GM19467 (cell line): ENCODE data around the gene CHCHD2.
A peak's percentile ranks its signal among the peaks of the same experiment; 100 is the strongest.
"Not testable (repeated sequence)": the region's sequence is repeated elsewhere in the genome, so short reads cannot be mapped to it uniquely, and the experiment has no call there.

Source experiments
- ATAC-seq: cut with Tn5 transposase; IDR thresholded peaks from one replicate; pipeline ENCODE4 v1.9.1; 2021; ENCODE audit warnings: mild to moderate bottlenecking, moderate library complexity; ENCODE audit not compliant: unreplicated experiment

Gene CHCHD2

DNA sequence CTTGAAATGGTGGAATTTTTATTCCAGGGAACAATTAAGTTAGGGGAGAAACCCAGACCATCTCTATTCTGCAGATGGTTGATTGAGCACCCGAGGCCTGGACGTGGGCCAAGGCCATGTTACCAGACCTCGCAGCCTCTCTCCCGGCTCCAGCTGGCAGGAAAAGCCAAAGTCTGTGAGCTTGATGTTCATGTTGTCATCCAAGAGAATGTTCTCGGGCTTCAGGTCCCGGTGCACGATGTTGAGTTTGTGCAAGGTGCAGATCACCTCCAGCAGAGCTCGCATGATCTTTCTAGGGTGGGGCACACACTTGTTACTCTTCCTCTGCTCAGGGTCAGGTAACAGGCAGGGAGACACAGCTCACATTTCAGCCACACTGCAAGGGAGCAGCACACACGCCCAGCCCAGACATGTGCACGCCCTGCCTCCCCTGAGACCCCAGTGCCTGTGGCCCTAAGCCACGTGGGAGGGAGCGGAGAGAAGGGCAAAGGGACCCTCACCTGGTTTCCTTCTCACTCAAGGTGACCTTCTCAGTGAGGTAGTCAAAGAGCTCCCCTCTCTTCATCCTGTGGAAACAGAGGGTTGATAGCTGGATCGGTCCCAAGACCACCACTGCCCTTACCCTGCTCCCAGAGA, 23.0 kb downstream of the CHCHD2 start:
- no peak for ATAC-seq

DNA sequence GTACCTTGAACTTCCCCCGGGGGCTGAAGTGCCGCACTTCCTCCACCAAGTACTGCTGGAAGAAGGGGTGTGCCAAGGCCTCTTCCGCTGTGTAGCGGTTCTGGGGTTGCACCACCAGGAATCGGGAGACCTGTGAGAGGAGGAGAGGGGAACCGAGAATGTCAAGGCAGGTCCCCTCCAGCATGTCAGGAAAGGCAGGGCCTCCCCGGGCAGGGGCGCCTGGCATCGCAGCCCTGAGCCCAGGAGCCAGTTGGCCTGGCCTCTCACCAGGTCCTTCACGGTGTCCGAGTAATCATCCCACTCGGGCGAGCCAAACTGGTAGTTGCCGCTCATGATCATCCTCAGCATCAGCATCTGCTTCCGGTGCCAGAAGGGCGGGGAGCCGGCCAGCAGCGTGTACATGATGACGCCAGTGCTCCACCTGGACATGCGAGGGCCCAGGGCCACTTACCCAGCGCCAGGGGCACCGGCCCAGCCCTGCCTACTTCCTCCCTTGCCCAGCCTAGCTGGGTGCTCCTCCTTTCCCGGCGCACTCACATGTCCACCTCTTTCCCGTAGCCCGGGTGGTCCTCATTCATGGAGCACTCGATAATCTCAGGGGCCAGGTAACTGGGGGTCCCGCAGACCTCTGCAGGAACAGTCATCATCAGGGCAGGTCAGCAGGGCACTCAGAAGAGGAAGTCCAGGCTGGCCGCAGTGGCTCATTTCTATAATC, 24.5 kb downstream of the CHCHD2 start:
- no peak for ATAC-seq

DNA sequence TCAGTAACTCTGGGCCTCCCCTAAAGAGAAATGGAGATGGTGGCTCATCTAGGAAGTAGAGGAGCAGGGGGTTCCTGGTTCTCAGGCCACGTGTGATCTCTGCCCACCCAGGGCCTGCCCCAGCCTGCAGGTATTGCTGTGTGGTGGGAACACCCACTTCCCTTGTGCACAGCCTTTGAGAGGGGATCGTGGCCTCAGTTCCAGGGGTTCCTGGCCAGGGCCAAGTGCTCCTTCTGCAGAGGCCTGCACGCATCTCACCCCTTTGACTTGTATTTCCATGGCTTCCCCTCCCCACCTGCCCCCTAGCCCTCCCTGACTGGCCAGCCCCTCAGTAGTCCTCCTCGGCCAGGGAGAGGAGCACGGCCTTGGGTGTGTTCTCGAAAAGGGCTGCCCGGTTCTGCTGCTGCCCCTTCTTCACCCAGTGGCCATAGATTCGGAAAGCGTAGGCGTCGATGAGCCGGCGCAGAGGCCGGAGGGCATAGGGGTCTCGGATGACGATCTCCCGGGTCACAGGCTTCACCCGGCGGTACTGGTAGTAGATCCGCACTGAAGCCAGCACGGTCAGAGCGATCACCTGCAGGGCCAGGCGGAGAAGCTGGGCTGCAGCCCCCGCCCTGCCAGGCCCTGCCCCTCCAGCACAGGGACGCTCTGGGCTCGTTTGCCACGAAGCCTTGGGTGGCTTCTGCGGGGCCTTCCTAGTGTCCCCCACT, 25.4 kb downstream of the CHCHD2 start:
- not testable (repeated sequence) for ATAC-seq

DNA sequence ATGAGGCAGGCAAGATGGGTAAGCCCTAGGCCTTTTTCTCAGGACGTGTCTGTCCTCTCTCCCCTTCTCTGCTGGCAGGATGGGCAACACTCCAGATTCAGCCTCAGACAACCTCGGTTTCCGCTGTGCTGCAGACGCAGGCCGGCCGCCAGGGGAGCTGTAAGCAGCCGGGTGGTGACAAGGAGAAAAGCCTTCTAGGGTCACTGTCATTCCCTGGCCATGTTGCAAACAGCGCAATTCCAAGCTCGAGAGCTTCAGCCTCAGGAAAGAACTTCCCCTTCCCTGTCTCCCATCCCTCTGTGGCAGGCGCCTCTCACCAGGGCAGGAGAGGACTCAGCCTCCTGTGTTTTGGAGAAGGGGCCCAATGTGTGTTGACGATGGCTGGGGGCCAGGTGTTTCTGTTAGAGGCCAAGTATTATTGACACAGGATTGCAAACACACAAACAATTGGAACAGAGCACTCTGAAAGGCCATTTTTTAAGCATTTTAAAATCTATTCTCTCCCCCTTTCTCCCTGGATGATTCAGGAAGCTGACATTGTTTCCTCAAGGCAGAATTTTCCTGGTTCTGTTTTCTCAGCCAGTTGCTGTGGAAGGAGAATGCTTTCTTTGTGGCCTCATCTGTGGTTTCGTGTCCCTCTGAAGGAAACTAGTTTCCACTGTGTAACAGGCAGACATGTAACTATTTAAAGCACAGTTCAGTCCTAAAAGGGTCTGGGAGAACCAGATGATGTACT, 26.7 kb downstream of the CHCHD2 start:
- no peak for ATAC-seq

DNA sequence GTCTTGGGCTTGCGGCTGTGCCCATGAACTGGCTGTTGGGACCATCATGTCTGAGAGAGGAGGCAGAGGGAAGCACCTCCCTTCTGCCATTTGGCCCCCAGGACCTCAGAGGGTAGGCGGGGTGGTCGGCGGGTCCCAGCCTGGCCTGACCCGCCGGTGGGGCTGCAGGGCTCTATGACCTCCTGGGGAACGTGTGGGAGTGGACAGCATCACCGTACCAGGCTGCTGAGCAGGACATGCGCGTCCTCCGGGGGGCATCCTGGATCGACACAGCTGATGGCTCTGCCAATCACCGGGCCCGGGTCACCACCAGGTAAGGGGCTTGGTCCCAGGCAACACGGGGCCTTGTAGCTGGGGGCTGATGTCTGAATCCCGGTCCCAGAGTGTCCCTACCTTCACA, 28.1 kb downstream of the CHCHD2 start:
- no peak for ATAC-seq

DNA sequence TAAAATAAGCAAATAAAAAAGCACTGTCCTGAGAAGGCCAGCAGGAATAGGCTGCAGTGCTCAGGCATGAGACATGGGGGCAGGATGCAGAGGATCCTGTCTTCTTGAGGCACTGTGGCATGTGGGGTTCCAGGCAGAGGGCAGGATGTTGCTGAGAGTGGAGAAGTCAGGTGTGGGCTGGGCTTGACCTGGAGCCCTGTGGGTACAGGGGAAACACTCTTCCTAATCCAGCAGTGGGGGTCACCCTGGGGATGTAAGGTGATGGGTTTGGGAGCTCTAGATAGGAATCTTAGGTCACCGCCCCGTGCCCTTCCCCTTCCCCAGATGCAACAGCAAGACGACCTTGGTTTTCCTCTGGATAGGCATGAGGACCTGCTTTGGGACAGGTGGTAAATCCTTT, 28.6 kb downstream of the CHCHD2 start:
- no peak for ATAC-seq

DNA sequence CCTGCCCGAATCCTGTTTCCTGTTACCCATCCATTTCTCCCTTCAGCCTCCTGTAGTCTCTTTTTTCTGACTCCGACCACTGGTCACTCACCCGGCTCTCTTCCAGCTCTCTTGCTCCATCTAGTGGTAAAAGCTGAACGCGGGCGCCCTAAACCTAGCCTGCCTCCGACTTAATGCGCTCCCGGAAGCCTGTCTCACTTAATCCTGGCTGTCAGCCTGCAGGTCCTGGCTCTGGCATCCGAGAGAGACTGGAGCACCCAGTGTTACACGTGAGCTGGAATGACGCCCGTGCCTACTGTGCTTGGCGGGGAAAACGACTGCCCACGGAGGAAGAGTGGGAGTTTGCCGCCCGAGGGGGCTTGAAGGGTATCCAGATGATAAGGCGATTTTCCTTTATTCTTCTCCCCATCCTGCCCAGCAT, 31.9 kb downstream of the CHCHD2 start:
- ATAC-seq: peak; percentile 88

DNA sequence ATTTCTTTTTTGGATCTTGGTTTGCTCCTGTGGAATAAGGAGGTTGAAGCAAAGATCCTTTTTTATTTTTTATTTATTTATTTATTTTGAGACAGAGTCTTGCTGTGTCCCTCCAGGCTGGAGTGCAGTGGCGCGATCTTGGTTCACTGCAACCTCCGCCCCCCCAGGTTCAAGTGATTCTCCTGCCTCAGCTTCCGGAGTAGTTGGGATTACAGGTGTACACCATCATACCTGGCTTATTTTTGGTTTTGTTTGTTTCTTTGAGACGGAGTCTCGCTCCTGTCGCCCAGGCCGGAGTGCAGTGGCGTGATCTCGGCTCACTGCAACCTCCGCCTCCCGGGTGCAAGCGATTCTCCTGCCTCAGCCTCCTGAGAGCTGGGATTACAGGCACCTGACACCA, 39.9 kb downstream of the CHCHD2 start:
- ATAC-seq: not testable (repeated sequence)

DNA sequence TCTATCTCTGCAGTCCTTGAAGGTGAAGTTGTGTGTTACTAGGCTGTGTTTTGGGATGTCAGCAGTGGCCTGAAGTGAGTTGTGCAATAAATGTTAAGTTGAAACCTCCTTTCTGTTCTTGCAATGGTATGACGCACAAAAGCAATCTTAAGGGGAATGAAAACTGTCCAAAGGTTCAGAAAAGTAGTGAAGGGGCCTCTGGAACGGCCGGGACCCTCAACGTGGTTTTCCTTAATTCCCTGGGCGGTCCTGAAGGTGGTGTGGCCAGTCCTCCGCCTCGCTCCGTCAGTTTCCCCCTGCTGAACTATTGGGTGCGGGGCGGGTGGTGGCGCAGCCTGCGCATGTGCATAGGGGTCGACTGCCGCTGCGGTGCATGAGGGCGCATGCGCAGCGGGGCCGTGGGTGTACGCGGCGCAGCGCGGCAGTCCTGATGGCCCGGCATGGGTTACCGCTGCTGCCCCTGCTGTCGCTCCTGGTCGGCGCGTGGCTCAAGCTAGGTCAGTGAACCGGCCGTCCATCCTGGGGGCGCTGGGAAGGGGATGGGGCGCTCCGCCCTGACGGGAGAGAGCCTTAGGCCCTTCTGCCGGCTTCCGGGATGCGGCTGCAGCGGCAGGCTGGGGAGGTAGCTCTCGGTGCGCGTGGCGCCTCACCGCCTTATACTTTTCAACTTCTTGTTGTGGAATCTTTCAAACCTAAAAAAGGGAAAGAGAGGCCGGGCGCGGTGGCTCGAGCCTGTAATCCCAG, 42.2 kb downstream of the CHCHD2 start, which contains the start of gene SUMF2:
Gene SUMF2, plus strand, starts transcription at position 405 of the 744 bp plus-strand sequence. Its CDS starts 26 bp downstream, at position 431.
- ATAC-seq: peak; percentile 88

DNA sequence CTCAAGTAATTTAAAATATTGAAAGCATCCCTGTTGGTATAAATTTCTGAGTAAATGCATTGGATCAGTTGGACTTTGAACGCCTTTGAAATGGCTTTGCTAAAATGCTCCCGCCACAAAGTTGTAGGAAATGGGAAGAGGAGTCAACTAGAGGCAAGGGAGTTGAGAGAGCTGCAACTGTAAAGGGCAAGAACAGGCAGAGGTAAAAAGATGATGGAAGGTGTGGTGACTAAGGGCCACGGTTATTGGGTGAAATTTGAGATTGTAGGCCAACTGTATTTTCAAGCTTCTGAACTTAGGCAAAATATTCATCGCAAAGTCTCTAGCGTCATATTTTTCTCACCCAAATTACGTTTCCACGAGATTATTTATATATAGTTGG, 42.8 kb downstream of the CHCHD2 start:
- ATAC-seq: no peak

DNA sequence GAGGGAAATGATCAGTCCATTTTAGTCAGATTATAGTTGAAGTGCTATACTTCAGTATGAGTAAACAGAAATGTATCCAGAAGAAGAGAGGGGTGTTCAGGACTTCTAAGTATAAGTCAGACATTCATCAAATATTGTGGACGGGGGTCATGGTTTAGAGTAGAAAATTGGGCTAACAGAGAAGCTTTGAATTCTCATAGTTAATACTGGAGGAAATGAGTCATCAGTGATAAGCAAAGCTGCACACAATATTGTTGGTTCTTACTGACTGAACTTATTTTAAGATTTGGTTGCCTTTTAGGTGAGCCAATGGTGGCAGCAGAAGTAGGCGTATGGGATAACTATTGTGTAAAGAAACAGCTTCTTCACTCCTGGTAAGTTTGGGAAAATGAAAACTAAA, 43.9 kb downstream of the CHCHD2 start:
- no peak for ATAC-seq

DNA sequence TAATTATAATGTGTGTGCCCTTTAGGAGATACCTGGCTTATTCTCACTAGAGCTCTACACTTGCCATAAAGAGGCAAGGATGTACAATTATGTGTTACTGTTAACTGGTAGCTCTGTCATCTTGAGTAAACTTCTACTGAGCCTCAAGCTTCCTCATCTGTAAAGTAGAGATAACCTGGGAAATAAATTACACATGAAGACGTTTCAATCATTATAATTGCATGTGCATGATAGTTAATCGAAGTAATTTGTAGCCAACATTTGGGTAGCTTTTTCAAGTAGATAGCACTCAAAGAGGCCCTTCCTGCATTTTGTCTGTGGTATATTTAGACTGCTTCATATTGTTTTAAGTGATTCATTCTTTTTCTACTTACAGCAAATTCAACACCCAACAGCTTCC, 52.3 kb downstream of the CHCHD2 start:
- no peak for ATAC-seq

DNA sequence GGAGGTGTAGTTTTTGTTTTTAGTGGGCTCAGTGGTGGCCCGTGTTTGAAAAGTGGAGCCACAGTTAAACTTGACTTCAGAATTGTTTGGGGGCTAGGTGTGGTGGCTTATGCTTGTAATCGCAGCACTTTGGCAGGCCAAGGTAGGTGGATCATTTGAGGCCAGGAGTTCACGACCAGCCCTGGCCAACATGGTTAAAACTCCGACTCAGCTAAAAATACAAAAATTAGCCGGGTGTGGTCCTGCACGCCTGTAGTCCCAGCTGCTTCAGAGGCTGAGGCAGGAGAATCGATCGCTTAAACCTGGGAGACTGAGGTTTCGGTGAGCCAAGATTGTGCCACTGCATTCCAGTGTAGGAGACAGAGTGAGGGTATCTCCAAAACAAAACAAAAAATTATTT, 52.9 kb downstream of the CHCHD2 start:
- no peak for ATAC-seq
